NCI-H69 (cell line): Measurements from ENCODE around the gene AADACL4.
A peak's percentile ranks its signal among the peaks of the same experiment; 100 is the strongest.

Experiments
- DNase-seq: peaks from one replicate; lab custom pipeline; 2025; lab: John Stamatoyannopoulos, UW

Gene AADACL4

DNA sequence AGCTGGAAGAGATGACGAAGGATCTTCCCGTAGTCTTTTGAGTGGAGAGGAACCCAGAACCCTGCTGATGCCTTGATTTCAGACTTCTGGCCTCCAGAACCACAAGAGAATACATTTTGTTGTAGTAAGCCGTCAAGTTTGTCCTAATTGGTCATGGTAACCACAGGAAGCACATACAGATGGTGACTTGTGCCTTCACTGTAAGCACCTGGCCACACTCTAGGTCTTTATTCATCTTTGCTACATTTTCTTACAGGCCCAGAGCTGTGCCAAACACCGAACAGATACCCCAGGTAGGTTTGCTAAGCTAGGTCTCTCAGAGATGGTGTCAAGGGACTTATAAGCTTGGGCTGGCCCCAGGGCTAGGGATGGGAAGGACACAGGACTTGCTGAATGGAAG lies 30.7 kb upstream of the AADACL4 start:
- no peak for DNase-seq

DNA sequence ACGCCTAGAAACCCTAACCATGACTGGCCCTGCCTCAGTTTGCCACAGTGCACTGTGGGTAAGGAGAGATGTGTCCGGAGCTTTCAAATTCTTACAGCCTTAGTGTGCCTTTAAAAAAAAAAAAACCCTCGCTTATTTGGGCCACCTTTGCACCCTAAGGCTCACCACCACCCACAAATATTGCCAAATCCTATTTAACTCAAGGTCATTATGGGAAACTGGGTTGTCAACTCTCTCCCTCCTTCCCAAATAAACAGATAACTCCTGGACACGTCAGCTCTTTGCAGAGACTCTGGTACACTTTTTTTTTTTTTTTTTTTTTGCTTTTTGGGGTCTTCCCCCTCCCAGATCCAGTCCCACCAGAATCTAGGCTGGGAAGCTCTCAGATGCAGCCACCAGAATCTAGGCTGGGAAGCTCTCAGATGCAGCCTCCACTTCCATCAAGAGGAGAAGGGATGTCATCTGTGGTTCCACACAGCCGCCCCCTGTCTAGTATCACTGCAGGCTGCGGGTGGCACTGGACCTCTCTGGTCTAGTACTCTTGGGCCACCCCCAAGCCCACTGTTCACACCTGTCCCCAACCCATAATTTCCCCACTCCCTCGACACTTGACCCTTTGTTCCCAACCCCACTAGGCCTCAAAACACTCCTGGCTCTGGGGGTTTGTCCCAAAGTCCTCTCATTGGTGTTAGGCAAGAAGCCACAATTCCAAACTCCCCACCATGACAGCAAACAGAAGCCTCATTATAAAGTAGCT lies 29.3 kb upstream of the AADACL4 start:
- no peak for DNase-seq

- DNase-seq = peak; percentile 41
Observed at GRCh38 chr1:12615159-12615864, 28.6 kb upstream of the AADACL4 start.

- peak; percentile 81 for DNase-seq
Observed at GRCh38 chr1:12615865-12616708, 27.8 kb upstream of the AADACL4 start.

DNA sequence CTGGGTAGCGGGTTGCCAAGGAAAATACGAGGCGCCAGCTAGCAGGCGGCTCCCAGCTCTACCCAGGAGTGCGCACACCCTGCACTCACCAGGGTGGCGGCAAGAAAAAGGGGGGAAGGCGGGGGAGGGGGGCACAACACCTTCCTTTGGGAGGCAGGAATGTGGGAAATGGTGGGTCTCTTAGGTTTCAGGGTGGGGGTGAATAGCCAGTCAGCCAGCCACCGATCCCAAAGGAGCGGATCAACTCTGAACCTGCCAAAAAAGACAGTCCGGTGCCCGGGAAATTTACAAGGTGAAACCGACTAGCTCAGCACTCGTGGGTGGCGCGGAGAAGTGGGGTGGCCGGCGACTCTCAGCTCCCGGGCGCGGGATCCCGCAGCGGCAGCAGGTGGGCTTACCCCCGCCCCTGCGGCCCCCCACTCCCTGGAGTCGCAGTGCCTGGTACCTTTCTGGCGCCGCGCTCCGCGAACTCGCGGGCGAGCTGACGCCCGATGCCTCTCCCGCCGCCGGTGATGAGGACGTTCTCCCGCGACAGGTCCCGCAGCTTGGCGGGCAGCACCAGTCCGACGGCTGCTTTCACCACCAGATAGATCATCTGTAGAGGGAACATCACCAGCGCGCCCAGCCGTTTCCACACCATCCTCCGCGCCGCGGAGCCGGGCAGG lies 27.0 kb upstream of the AADACL4 start:
- DNase-seq = peak; percentile 60

GRCh38 chr1:12617511-12617900 lies 26.4 kb upstream of the AADACL4 start:
- DNase-seq = peak; percentile 58

- DNase-seq = peak; percentile 90
Observed at GRCh38 chr1:12617901-12618660, 25.8 kb upstream of the AADACL4 start, which contains the start of gene DHRS3. Gene DHRS3, minus strand, starts transcription at chr1:12618210. Its CDS starts 862 bp downstream, at chr1:12617348.

DNA sequence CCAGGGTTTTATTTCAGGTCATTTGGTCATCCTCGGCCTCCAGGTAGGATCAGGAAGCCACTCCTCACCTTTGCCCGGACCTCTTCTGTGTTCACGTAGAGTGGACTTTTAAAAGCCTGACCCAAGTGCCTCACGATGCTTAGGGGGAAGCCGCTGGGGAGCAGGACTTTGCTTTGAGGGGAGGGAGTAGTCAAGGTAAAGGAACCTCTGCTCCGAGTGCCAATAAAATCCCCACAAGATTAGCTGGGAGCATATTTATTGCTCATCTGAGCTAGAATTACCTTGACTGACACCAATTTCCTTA lies 25.3 kb upstream of the AADACL4 start:
- DNase-seq = no peak

DNA sequence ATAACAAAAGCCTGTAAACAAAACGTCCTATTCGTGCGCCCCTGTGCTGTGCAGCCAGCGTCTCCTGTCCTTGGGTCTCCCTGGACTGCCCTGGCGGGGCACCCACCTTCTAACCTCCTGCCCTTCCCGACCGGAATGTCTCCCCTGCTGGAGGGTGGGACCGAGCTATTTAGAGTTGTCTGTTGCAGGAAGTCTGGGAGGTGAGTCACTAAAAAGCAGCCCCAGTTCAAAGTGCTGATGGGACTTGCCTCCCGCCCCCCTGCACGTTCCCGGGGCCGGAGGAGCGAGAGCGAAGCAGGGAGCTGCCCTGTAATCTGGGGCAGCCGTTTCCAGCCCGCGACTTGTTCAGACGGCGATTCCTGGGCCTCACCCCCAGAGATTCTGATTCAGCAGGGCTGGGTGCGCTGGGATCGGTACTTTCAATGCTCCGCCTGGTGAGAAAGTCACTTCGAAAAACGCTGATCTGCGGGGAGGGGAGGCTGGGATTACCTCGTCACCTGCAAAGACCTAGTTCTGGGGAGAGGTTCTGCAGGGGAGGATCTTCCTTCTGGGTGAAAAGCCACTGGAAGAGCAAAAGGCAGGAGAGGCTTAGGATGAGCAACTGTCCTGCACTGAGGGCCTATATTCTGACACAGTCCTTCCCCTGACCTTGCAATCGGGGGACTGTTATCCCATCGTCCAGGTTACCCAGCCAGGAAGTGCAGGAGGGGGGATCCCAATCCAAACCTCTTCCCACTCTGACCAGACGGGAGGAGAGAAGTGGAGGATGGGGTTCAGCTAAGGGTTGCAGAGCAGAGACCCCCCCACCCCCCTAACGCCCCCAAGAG lies 24.7 kb upstream of the AADACL4 start:
- peak; percentile 70 for DNase-seq

DNA sequence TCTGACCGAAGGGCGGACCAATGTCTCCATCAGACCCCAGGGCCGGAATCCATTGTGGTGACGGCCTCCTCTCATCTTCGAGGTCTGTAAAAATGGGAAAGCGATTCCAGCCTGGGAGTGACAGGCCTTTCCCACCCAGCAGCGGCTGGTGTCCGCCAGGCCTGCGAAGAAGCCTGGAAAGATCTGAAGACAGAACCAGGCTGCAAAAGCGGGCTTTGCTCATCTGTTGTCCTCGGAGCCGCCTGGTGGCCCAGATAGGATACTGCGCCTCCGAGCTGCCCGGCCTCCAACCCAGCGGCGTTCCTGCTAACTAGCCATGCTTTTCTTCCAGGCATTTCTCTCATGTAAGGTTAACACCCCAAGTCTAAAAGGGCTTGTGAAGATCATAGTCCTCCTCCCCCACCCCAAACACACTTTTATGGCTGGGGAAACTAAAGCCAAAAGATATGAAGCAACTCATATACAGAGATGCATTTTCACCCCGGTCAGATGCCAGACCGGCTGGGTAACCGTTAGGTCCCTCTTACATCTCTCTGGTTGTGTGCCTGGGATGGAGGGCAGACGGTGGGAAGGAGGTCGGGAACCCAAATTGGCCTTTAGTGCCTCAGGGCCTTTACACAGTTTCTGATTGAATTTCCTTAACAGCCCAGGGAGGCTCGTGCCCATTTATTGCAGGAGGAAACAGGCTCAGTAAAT lies 23.9 kb upstream of the AADACL4 start:
- peak; percentile 85 for DNase-seq

DNA sequence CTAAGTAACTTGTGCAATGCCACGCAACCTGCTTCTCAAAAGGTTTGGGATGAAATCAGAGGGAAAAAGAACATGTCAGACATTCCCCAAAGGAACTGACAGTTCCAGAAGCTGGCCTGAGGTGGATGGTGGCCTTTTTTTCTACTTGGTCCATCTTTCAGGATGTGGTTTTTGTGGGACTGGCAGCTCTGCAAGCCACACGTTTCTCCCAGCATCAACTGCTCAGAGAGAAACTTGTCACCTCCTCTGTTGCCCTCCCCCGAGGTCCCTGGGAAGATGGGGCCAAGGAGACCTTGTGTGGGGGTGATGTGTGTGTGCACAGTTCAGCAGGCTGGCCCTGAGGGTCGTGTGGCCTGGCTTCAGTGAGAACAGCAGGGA lies 23.4 kb upstream of the AADACL4 start:
- no peak for DNase-seq

GRCh38 chr1:12620931-12621330 lies 23.0 kb upstream of the AADACL4 start:
- DNase-seq = no peak

- DNase-seq = no peak
Observed at GRCh38 chr1:12621346-12622335, 22.2 kb upstream of the AADACL4 start.

DNA sequence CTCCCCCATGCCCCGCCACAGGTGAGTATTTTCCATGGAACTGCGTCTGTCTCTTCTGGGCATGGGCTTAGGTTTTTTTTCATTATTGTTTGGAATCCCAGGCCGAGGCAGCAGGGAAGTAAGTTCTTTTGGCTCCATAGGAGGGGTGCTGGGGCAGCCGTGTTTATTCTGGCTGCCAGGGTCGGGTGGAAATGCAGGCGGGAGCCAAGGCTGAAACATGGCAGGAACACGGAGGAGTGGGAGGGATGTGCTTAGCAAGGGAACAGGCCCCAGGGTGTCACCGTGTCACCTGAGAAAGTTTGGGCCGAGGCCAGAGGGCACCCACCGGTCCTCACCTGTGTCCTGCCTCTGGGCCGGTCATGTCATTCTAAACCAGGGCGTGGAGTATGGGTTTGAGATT lies 21.4 kb upstream of the AADACL4 start:
- no peak for DNase-seq

GRCh38 chr1:12625276-12625675 lies 18.6 kb upstream of the AADACL4 start:
- DNase-seq = no peak

GRCh38 chr1:12626888-12627287 lies 17.0 kb upstream of the AADACL4 start:
- no peak for DNase-seq

DNA sequence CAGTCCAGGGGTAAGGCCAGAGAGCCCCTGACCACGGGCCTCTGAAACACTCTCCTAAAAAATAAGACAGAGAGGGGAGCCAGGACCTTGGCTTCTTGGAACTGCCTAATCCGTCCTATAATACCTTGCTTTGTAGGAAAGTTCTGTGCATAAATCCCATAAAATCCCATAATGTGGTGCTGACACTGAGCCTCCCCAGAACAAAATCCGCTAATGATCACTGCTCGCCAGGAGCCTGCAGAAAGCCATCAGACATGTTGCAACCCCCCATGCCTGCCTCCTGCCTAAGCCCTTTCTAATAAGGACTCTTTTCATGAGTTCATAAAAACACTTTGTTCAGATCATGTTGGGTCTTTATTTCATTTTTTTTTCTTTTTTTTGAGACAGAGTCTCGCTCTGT lies 16.6 kb upstream of the AADACL4 start:
- DNase-seq = no peak

- peak; percentile 82 for DNase-seq
Observed at GRCh38 chr1:12629511-12629956, 14.4 kb upstream of the AADACL4 start.
